Measurements from ENCODE around the gene ALPG. TPM values are rescaled to one million over a fixed set of nuclear protein-coding genes. Genes with fewer than 3 reads are reported as not detected.
"Not testable (repeated sequence)": the region's sequence is repeated elsewhere in the genome, so short reads cannot be mapped to it uniquely, and the experiment has no call there.

Gene ALPG
- total RNA-seq, 1 donor from 2014 or later, result not detected

DNA sequence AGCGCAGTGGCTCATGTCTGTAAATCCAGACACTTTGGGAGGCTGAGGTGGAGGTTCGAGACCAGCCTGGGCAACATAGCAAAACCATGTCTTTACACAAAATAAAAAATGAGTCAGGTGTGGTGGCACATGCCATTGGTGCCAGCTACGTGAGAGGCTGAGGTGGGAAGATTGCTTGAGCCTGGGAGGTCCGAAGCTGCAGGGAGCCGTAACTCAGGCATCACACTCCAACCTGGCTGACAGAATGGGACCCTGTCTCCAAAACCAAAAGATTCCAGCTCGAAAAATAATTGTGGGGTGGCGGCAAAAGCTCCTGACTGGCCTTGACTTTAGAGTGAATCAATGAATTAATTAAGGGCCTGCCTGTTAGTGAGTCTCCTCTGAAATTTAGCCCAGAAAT lies 29.3 kb upstream of the ALPG start:
- ATAC-seq, result no peak

DNA sequence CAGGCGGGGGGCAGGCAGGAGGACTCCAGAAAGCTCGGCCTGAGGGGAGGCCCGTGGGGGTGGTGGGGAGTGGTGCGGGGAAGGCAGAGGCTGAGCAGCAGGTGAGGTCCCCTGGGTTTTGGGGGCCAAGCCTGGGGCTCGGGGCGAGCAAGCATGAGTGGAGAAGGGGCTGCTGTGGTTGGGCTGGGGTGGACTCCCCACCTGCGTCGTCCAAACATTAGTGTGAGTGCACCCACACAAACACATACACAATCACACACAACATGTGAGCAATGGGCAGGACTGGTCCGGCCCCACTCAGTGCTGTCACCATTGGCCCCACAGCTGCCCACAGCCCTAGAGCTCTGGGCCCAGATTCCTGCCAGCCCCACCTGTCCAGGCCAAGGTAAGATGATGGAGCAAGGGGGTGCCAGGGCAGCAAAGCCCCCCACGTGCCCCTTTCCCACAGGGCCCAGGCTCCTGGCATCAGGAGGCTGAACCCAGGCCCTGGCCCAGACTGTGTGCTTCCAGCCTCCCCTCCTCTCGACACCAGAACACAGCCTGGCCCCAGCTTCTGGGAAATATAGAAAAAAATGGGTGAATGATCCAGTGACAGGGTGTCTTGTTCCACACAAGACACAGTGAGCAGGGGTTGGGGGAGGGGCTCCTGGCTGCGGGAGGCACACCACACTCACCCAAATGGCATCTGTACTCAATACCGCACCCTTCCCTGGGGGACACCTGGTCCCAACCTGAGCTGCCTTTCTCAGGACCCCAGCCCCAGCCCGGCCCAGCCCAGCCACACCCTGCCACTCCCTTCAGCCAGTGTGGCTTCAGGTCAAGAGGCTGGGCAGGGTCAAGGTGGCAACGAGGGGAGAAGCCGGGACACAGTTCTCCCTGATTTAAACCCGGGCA lies 28.6 kb upstream of the ALPG start:
- no peak for ATAC-seq

DNA sequence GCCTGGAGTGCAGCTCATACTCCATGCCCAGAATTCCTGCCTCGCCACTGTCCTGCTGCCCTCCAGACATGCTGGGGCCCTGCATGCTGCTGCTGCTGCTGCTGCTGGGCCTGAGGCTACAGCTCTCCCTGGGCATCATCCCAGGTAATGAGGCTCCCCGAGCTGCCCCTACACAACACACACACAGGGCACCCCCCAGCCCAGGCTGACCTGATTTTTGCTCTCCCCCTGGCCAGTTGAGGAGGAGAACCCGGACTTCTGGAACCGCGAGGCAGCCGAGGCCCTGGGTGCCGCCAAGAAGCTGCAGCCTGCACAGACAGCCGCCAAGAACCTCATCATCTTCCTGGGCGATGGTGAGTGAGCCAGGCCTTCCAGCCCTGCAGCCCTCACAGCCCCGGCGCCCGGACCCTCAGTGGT lies 27.9 kb upstream of the ALPG start, which contains the start of gene ALPP:
TSS of gene ALPP (plus strand) at position 17 of the 417 bp plus-strand sequence. CDS start at position 69, 52 bp downstream.
- not testable (repeated sequence) for ATAC-seq

DNA sequence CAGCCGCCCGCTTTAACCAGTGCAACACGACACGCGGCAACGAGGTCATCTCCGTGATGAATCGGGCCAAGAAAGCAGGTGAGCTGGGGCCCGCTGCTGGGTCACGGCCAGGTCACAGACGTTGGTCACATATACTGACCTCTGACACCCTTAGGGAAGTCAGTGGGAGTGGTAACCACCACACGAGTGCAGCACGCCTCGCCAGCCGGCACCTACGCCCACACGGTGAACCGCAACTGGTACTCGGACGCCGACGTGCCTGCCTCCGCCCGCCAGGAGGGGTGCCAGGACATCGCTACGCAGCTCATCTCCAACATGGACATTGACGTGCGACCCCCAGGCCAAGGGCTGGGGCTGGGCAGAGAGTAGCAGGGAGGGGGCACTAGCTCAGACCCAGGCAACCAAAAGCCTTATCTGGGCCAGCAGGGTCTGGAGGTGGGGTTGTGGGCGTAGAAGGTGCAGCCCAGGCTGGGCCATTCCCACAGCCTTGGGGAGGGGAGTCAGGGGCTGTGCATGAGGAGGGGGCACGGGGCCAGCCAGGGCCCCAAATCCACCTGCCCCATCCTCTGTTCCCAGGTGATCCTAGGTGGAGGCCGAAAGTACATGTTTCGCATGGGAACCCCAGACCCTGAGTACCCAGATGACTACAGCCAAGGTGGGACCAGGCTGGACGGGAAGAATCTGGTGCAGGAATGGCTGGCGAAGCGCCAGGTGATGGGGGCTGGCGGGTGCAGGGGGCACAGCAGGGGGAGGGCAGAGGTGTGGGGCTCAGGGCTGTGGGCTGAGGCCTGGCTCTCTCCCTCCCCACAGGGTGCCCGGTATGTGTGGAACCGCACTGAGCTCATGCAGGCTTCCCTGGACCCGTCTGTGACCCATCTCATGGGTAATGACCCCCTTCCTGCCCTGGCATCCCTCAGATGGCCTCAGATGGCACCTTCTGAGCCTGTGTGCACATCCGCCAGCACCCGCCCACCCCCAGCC lies 26.7 kb upstream of the ALPG start:
- not testable (repeated sequence) for ATAC-seq

DNA sequence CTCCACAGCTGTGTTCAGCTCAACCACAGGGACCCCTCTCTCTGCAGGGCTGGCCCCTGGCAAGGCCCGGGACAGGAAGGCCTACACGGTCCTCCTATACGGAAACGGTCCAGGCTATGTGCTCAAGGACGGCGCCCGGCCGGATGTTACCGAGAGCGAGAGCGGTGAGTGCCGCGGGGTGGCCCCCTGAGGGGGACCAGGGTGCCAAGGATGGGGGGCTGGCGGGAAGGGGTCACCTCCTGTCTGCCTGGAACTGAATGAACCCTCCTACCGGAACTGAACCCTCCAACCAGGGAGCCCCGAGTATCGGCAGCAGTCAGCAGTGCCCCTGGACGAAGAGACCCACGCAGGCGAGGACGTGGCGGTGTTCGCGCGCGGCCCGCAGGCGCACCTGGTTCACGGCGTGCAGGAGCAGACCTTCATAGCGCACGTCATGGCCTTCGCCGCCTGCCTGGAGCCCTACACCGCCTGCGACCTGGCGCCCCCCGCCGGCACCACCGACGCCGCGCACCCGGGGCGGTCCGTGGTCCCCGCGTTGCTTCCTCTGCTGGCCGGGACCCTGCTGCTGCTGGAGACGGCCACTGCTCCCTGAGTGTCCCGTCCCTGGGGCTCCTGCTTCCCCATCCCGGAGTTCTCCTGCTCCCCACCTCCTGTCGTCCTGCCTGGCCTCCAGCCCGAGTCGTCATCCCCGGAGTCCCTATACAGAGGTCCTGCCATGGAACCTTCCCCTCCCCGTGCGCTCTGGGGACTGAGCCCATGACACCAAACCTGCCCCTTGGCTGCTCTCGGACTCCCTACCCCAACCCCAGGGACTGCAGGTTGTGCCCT lies 25.2 kb upstream of the ALPG start:
- peak; percentile 12 for ATAC-seq

DNA sequence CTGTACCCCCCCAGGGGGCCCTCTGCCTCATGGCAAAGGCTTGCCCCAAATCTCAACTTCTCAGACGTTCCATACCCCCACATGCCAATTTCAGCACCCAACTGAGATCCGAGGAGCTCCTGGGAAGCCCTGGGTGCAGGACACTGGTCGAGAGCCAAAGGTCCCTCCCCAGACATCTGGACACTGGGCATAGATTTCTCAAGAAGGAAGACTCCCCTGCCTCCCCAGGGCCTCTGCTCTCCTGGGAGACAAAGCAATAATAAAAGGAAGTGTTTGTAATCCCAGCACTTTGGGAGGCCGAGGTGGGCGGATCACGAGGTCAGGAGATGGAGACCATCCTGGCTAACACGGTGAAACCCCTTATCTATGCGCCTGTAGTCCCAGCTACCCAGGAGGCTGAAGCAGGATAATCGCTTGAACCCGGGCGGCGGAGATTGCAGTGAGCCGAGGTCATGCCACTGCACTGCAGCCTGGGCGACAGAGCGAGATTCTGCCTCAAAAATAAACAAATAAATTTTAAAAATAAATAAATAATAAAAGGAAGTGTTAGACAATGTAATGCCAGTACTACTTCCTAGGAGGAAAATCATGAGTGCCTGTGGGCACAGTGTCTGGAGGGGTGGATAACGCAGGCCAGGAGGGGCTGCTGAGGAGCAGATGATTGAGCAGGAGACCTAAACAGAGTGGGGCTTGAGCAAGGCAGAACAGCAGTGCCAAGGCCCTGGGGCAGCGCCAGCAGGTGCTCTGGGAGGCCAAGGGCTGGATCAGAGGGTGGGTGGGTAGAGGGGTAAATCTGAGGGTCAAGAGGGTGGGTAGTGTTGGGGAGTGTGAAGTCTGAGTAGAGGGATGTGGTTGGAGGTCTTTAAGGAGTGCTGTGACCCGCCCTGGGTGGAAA lies 24.1 kb upstream of the ALPG start:
- no peak for ATAC-seq

DNA sequence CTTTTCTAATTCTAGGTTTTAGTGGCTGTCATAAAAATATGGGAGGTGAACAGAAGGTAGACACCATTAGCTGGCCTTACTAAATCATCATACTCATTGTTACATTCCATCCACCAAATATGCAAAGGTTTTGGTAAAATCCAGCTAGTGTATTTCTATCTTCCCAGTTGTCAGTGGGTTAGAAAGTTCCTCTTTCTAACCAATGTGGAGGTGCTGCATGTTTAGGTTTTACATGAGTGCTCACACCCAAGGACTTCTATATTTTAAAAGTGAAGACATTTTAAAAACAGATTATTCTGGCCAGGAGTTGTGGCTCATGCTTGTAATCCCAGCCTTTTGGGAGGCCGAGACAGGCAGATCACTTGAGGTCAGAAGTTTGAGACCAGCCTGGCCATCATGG lies 22.2 kb upstream of the ALPG start:
- ATAC-seq, result no peak

DNA sequence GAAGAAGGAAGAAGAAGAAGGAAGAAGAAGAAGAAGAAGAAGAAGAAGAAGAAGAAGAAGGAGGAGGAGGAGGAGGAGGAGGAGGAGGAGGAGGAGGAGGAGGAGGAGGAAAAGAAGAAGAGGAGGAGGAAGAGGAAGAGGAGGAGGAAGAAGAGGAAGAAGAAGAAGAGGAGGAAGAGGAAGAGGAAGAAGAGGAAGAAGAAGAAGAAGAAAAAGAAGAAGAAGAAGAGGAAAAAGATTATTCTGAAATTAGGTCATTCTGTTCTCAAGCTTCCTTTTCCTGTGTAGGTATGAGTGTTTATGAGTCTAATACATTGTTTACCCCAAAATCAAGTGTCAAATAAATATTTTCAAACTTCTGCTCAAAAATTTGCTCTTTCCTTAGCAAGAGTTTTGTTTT lies 21.6 kb upstream of the ALPG start:
- not testable (repeated sequence) for ATAC-seq

DNA sequence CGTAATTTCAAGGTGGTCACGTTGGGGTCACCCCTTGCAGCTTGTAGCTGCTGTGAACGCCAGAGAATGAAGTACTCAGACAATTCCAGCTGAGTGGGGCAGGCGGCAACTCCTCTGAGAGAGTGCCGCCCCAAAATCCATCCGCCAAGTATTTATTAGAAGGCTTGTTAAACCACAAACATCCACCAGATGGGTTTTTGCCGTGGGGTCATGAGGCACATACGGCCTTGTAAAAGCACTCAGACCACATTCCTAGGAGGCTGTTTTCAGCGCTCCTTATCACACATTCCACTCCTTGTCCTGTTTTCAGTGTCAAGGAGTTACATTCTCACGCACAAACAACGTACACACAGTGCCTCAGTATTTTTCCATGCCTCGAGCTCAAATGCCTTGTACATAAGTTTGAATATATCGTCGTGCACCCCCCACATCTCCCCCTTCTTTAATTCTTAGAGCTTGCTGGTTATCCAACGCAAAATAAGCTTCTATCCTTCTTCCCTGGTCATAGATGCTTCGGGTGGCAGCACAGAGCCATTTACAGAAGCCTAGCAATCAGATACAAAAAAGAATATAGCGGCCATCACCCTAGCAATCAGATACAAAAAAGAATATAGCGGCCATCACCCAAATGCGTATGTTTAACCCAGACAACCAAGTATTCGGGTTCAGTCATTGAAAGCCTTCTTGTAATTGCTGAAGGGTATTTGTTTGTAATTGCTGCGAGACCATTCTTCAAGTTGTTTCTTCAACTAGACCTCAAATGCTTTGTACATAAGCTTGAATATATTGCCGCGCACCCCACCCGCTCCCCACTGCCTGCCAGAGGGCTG lies 20.8 kb upstream of the ALPG start:
- ATAC-seq, result no peak

DNA sequence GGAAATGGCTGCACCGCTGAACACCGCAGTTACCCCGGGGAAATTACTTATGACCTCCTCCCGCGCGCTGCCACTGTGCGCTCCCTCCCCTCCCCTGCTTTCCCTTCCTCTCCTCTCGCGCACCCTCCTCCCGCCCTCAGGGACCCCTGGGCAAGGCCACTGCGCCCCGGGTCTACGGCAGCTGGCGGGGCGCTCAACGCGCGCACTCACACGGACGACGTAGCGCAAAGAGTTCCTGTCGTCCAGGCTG lies 20.2 kb upstream of the ALPG start:
- no peak for ATAC-seq

DNA sequence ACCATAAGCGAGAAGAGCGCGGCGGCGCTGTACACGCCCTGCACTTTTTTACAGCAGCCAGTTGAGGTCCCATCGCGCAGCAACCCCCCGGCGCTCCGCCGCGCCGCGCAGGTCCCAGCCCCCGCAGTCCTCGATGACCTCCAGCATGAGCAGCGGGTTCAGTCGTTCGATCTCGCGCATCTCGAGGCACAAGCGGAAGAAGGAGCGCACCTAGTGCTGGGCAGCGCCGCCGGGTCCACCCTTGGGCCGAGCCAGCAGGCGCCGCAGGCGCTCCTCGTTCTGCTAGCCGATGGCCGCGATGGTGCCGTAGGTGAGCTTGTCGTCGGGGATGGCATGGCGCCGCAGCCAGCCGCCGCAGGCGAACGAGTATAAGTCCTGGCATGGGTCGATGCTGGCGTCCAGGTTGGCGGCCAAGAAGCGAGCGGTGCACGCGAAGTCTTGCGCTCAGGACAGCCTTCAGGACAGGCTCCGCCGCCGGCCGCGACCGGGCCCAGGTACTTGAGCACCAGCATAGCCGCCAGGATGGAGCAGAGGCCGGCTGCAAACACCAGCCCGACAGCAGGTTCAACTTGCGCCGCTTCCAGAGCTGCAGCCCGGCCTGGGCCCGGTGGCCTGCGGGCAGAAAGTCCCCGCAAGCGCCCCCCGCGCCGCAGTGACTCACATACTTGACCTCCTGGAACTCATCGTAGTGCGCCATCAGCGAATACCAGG lies 19.7 kb upstream of the ALPG start:
- ATAC-seq, result no peak

DNA sequence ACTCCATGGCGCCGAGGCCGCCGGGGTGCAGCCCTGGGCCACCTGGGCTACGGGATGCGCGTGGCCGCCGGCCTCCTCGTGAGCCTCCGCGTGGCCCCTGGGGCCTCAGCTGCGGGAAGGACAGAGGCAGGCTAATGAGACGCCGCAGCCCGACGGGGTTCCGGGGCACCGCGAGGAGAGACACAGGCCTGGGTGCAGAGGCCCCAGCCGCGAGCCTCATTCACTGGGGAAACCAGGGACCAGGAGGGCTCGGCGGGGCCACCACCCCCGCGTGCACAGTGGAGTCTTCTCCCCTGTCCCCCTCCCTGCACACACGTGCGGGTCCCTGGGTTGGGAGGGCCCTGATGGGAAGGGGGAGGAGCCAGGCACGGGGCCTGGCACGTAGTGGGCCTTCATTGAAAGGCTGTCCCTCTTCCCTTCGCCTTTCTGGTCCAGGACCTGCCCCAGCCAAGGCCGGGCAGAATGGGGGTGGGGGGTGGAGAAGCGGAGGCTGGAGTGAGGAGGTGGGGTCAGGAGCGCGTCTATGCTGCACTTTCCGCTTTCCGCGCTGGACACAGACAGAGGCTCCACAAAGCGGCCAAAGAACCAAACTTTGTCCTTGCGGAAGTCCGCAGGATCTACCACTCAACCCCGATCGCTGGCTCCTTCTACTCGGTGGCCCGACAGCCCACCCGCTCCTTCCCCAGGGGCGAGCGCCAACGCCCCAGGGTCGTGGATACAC lies 19.0 kb upstream of the ALPG start:
- peak; percentile 32 for ATAC-seq

DNA sequence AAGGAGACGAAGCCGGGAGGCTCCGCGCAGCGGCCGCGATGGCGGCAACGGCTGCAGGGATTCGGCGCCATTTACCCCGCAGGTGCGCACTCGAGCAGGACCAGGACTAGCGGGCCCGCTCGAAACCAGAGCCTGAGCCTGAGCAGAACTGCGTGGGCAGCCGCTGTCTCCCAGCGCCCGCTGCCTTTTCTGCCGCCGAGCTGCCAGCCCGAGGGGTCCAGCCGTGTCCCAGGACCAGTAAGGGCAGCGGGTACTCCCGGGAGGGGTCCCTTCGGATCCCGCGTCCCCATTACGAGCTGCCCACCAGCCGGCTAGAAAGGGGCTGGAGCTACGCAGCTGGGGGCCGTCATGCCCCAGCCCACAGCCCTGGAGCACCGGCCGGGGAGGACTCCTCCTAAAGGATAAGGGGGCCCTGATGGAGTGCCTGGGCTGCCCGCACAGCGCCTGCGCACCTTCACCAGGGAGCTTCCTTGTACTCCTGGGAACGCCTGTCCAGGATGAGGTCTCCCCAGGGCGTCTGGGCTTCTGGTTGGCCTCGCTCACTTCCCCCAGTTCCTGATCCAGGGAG lies 18.2 kb upstream of the ALPG start:
- ATAC-seq, result no peak

DNA sequence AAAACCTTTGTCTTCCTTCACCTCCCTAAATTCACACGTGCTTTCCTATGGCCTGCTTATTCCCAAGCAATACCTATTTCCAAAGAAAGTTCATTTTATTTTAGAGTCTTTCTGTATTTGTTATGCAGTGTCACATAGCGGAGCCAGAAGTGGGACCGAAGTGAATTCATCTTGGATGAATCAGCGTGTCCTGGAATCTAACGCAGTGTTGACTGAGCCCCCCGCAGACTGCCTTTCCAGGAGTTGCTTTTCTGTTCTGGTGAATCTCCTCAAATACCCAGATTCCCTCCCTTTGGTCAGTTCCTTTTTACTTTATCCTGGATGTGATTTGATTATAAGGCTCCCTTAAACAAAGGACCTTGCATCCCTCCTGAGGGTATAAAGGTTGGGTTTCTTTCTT lies 17.3 kb upstream of the ALPG start:
- ATAC-seq, result no peak

DNA sequence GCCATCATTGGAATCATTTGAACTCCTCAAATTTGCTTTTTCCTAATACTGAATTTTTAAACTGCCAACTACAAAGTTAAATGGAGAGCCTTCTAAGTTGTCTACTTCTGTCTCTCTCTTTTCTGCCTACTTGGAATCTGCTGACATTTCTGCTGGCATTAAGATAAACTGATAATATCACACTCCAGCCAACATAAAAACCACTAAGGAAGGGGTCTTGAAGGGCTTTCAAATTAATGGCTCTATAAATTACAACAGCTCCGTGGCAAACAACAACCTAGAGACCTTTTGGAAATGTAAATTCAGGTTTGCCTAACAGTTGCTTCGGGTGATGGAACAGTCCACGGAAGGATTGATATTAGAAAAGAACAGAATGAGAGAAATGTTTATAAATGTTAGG lies 16.0 kb upstream of the ALPG start:
- no peak for ATAC-seq

DNA sequence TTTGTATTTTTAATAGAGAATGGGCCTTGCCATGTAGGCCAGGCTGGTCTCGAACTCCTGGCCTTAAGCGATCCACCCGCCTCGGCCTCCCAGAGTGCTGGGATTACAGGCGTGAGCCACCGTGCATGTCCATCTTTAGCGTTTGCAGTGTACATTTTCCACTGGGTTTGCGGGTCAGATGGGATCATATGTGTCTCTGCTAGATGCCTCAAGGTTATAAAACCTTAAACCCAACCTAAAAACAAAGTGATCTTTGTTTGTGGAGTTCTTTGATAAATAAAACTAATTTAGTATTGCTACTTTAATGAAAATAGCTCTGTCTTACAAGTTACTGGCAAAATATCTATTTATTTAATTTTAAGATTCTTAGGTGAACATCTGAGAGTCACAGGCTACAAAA lies 13.1 kb upstream of the ALPG start:
- ATAC-seq, result no peak

DNA sequence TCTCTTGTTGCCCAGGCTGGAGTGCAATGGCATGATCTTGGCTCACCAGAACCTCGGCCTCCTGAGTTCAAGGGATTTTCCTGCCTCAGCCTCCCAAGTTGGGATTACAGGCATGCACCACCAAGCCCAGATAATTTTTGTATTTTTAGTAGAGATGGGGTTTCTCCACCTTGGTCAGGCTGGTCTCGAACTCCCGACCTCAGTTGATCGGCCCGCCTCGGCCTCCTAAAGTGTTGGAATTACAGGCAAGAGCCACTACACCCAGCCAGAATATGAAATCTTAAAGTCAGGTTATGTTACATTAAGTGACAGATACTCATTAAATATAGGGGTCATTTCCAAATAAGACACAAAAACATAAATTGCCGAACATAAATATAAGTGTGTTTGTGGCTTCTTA lies 12.2 kb upstream of the ALPG start:
- ATAC-seq, result not testable (repeated sequence)

DNA sequence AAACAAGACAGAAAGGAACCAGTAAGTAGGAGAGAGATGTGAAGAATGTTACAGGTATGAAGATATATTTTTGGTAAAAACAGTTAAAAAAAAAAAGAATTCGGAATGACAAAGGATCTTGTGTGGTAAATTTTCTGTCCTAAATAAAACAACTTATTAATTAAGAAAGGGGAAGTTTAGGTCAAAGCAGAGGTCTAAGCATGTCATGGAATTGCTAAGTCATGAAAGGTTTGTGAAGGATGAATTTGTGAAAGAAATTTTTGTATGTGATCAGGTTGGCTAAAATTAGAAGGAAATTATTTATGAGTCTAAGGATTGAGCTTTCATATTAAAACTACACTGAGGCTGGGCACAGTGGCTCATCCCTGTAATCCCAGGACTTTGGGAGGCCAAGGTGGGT lies 11.1 kb upstream of the ALPG start:
- no peak for ATAC-seq

DNA sequence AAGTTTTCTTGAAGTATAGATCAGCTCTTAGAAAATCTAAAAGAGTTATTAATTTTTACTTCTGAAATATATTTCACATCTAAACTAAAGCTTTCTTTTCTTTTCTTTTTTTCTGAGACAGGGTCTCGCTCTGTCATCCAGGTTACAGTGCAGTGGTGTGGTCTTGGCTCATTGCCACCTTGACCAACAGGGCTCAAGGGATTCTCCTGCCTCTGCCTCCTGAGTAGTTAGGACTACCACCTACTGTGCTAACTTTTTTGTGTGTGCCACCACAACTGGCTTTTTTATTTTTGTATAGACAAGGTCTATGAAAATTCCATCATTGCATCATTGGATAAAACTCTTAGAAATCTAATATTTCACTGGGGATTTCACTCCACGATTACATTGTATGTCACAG lies 10.0 kb upstream of the ALPG start:
- no peak for ATAC-seq

Data from esophagus mucosa (tissue), 1 donor.